Measurements from ENCODE around the gene KY.
"Not testable (repeated sequence)": the region's sequence is repeated elsewhere in the genome, so short reads cannot be mapped to it uniquely, and the experiment has no call there.

KY gene

GRCh38 chr3:134600206-134600605 lies 50.6 kb downstream of the KY start:
- no peak for DNase-seq

GRCh38 chr3:134598763-134599545 lies 51.9 kb downstream of the KY start:
- DNase-seq: peak; percentile 53

- DNase-seq: no peak
Measured at GRCh38 chr3:134597390-134597970, 53.3 kb downstream of the KY start.

GRCh38 chr3:134594986-134595385 lies 55.8 kb downstream of the KY start:
- peak; percentile 40 for DNase-seq

- DNase-seq: peak; percentile 30
Measured at GRCh38 chr3:134594331-134594741, 56.5 kb downstream of the KY start.

- no peak for DNase-seq
Measured at GRCh38 chr3:134592806-134593205, 58.0 kb downstream of the KY start.

GRCh38 chr3:134590766-134591165 lies 60.1 kb downstream of the KY start:
- no peak for DNase-seq

GRCh38 chr3:134579141-134579665 lies 71.6 kb downstream of the KY start:
- DNase-seq: no peak

GRCh38 chr3:134576831-134577230 lies 74.0 kb downstream of the KY start:
- DNase-seq: no peak

- no peak for DNase-seq
Measured at GRCh38 chr3:134576426-134576825, 74.4 kb downstream of the KY start.

GRCh38 chr3:134569899-134570298 lies 80.9 kb downstream of the KY start:
- DNase-seq: not testable (repeated sequence)

- DNase-seq: no peak
Measured at GRCh38 chr3:134568790-134569189, 82.0 kb downstream of the KY start.

- no peak for DNase-seq
Measured at GRCh38 chr3:134567605-134568004, 83.2 kb downstream of the KY start.

- DNase-seq: no peak
Measured at GRCh38 chr3:134564991-134565390, 85.8 kb downstream of the KY start.

GRCh38 chr3:134563601-134564000 lies 87.2 kb downstream of the KY start:
- DNase-seq: no peak

GRCh38 chr3:134562055-134562454 lies 88.8 kb downstream of the KY start:
- DNase-seq: no peak

GRCh38 chr3:134559591-134559990 lies 91.2 kb downstream of the KY start:
- no peak for DNase-seq

Measured in suppressor macrophage treated with lipopolysaccharide for 4 hours (primary cell).